ENCODE measurements around the gene UBASH3A. TPM values are rescaled to one million over a fixed set of nuclear protein-coding genes. Genes with fewer than 3 reads are reported as not detected.

Gene UBASH3A
- total and polyA plus RNA-seq, 12 donors, result 0.09 to 1.3 (median 0.15) TPM; not detected in 7

DNA sequence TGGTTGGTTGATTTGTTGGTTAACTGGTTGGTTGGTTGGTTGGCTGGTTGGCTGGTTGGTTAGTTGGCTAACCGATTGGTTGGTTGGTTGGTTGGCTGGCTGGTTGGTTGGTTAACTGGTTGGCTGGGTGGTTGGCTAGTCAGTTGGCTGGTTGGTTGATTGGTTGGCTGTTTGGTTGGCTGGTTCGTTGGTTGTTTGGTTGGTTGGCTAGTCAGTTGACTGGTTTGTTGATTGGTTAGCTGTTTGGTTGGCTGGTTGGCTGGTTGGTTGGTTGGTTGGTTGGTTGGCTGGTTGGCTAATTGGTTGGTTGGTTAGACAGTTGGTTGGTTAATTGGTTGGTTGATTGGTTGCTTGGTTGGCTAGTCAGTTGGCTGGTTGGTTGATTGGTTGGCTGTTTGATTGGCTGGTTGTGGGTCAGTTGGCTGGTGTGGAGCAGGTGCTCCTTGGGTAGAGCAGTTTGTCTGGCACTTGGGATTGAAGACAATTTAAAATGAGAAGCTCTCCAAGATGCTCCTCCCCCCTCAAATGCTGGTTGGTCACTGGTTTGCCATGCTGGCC, 85.4 kb downstream of the UBASH3A start:
- Histone ChIP-seq H3K4me1 (no peaks in the 10 kb centered on the region), H3K27me3 (peaks cover 0 to 19% (median 6%) of the 10 kb centered on the region in 7 donors), H3K27ac (no peak overlapping the region), H3K9me3 (no peaks in the 10 kb centered on the region), H3K36me3 (no peaks in the 10 kb centered on the region), H3K4me3 (no peak overlapping the region)
- DNase-seq (no peak), ATAC-seq (no peak)
- 59 to 79% methylated on average over 2 of the region's 2 CpGs for WGBS, 2 donors
- intact Hi-C loops (cut with DNase I), result loop anchor here in 1 of 10 donors (10.0 kb wide), 1 partner anchor 56 kb away; no protein-coding TSS in a partner anchor
- TF ChIP-seq, protein P1, sequence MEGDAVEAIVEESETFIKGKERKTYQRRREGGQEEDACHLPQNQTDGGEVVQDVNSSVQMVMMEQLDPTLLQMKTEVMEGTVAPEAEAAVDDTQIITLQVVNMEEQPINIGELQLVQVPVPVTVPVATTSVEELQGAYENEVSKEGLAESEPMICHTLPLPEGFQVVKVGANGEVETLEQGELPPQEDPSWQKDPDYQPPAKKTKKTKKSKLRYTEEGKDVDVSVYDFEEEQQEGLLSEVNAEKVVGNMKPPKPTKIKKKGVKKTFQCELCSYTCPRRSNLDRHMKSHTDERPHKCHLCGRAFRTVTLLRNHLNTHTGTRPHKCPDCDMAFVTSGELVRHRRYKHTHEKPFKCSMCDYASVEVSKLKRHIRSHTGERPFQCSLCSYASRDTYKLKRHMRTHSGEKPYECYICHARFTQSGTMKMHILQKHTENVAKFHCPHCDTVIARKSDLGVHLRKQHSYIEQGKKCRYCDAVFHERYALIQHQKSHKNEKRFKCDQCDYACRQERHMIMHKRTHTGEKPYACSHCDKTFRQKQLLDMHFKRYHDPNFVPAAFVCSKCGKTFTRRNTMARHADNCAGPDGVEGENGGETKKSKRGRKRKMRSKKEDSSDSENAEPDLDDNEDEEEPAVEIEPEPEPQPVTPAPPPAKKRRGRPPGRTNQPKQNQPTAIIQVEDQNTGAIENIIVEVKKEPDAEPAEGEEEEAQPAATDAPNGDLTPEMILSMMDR (IDR thresholded peaks at IDR 0.05), result no peak

DNA sequence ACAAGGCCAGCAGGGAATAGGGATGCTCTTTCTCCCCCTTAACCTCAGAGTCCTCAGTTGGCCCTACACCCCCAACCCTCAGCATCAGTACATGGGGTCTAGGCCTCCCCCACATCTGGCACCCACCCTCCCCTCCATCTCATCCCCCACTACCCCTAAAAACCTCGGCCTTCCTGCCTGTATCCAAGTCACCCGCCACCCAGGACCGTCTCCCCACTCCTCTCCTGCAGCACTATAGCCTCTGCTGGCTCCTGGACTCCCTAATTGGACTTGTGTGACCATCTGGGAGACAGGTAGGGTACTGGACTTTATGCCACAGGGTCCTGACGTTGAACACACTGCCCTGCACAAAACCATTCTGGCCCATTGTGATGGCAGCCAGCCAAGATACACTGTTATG, 86.3 kb downstream of the UBASH3A start:
- Histone ChIP-seq H3K4me1 (no peaks in the 10 kb centered on the region), H3K27ac (no peak overlapping the region), H3K27me3 (peaks cover 0 to 19% (median 6%) of the 10 kb centered on the region in 7 donors), H3K9me3 (no peaks in the 10 kb centered on the region), H3K4me3 (no peak overlapping the region), H3K36me3 (no peaks in the 10 kb centered on the region)
- intact Hi-C loops (cut with DNase I), result loop anchor here in 1 of 10 donors (10.0 kb wide), 1 partner anchor 55 kb away; no protein-coding TSS in a partner anchor
- 80% methylated on average over 4 of the region's 4 CpGs for WGBS, 2 donors
- no peak for ATAC-seq
- TF ChIP-seq, protein P1 (IDR thresholded peaks at IDR 0.05), result no peak
- no peak for DNase-seq

DNA sequence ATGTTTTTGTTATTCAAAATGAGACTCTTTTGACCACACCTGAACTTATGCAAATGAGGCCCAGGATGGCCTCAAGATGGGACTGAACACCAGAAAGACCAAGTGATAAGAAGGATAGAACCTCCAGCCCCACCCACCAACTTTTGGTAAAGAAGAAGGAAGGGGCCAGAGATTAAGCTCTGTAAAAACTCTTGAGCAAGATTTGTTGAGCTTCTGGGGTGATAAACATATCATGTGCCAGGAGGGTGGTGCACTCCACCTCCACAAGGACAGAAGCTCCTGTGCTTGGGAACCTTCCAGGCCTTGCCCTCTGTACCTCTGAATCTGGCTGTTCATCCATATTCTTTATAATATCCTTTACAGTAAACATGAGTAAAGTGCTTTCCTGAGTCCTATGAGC, 87.0 kb downstream of the UBASH3A start:
- Histone ChIP-seq H3K4me3 (no peak overlapping the region), H3K4me1 (peaks cover 0 to 5% (median 0%) of the 10 kb centered on the region in 9 donors), H3K27ac (no peak overlapping the region), H3K9me3 (no peaks in the 10 kb centered on the region), H3K27me3 (peaks cover 0 to 19% (median 6%) of the 10 kb centered on the region in 7 donors), H3K36me3 (no peaks in the 10 kb centered on the region)
- intact Hi-C loops (cut with DNase I), result no loop called here
- TF ChIP-seq, protein P1 (IDR thresholded peaks at IDR 0.05), result no peak
- ATAC-seq (no peak), DNase-seq (no peak)

DNA sequence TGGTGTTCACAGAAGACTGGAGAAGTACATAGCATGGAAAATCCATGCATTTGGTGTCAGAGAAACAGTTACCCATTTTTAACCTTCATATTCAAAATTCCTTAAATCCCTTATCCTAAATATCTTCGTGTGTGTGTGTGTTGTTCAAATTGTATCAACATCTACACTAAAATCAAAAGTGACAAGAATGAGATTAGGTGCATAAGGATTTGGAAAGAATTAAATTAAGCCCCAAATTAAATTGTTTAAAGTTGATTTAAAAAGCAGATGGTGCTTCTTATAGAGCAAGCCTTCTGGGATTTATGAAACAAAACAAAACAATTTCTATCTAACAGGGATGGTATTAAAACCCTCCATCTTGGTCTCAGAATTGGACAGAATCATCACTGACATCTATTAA, 87.6 kb downstream of the UBASH3A start:
- H3K27ac ChIP-seq, result no peak overlapping the region
- peaks cover 0 to 19% (median 5%) of the 10 kb centered on the region in 7 donors for H3K27me3 ChIP-seq
- H3K4me3 ChIP-seq, result no peak overlapping the region
- WGBS, 2 donors, result 65 to 66% methylated on average over 1 of the region's 1 CpG
- H3K36me3 ChIP-seq, result no peaks in the 10 kb centered on the region
- H3K9me3 ChIP-seq, result no peaks in the 10 kb centered on the region
- ATAC-seq (no peak), DNase-seq (no peak)
- intact Hi-C loops (cut with DNase I), result no loop called here
- peaks cover 0 to 6% (median 0%) of the 10 kb centered on the region in 9 donors for H3K4me1 ChIP-seq
- TF ChIP-seq, protein P1 (IDR thresholded peaks at IDR 0.05), result no peak
